Measurements from ENCODE around the gene RPL7A.
"Not testable (repeated sequence)": the region's sequence is repeated elsewhere in the genome, so short reads cannot be mapped to it uniquely, and the experiment has no call there.

The RPL7A gene

DNA sequence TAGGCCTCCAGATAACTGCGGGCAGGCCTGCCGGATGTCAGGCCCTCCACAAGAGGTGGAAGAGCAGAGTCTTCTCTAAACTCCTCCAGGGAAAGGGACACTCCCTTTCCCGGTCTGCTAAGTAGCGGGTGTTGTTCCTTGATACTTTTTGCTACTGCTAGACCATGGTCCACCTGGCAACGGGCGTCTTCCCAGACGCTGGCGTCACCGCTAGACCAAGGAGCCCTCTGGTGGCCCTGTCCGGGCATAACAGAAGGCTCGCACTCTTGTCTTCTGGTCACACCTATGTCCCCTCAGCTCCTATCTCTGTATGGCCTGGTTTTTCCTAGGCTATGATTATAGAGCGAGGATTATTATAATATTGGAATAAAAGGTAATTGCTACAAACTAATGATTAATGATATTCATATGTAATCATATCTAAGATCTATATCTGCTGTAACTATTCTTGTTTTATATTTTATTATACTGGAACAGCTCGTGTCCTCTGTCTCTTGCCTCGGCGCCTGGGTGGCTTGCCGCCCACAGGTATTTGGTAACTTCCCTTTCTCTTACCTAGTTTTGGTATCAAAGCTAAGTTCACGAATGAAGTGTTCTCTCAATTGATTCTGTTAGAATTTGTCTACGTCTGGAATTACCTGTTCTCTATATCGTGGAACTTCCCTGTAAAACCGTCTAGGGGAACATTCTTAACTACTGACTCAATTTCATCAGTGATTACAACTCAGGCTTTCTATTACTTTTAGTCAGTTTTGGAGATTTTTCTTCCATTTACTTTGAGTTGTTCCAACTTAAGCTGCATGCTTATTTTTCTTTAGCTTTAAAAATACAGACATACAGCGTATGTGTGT lies 18.5 kb upstream of the RPL7A start:
- not testable (repeated sequence) for DNase-seq

DNA sequence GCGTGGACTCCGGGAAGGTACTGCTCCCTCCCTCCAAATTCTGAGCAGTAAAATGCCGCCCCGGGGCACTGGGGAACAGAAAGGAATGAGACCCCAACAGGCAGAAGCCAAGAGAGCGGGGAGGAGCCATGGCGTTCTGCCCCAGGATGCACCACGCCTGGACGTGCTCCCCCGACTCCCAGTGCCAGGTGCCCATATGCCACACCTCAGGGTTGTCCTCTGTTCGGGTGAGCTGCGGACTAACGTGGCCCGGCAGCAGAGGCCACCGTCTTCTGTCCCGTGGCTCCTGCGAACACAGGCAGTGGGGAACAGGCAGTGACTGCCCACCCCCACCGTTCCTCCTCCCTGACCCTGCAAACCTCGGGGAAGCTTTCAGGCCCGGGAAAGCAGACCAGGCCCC lies 16.8 kb upstream of the RPL7A start:
- DNase-seq = no peak

DNA sequence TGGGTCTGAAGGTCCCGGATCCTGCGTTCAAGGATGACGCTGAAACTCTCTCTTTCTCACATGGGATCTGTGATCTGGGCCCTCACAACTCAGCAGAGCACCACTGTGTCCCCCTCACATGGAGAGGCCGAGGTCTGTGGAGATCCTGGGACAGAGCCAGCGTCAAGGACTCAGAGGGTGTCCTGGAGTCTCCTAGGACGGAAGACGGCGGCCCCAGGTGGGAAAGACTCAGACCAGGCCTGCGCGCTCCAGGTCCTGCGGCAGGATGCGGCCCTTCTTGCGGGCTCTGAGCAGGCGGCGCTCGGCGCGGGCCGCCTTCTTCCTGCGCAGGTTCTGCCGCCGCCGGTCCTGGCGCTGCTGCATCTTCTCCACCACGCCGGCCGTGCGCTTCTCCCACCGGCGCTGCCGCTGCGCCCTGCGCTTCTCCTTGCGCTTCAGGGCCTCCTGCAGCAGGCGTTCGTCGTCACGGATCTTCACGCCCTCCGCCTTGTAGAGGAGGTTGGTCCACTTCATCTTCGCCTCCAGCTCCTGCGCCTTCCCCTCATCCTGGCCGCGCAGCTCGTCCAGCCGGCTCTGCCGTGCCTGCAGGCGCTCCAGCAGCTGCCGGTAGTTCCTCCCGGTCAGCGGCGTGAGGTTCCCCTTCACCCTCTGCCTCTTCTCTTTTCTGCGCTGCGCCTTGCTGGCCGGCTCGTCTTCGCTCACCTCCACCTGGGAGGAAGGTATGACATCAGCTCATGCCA lies 16.2 kb upstream of the RPL7A start:
- DNase-seq = no peak

DNA sequence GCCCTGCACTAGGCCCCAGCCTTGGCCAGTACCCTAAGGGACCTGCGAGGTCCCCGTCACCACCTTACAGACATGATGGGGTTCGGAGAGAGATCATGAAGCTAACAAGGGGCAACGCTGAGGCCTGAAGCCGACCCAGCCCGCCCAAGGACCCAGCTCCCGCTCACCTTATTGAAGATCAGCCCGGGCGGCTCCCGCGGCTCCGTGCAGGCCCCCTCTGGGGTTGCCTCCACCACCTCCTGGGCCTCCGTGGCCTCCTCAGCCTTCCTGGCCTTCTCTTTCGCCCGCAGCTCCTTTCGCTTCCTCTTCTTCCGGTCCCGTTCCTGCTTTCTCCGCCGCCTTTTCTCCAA lies 15.7 kb upstream of the RPL7A start:
- no peak for DNase-seq

DNA sequence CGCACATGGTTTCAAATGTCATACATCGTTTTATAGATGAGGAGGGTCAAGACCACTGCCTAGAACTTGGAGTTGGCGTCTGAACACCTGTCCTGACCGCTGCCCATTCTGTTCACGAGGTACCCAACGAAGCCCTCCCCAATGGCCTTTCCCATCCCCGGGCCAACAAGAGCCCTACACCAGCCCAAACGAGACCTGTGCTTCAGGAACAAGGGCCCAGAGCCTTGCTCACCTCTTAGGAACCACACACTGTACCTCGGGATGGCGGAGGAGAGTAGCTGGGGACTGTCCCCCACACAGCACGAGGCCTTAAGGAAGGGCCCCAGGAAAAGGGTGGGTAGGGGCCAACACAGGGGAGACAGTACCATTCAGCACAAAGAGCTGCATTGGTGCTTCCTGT lies 15.0 kb upstream of the RPL7A start:
- no peak for DNase-seq

DNA sequence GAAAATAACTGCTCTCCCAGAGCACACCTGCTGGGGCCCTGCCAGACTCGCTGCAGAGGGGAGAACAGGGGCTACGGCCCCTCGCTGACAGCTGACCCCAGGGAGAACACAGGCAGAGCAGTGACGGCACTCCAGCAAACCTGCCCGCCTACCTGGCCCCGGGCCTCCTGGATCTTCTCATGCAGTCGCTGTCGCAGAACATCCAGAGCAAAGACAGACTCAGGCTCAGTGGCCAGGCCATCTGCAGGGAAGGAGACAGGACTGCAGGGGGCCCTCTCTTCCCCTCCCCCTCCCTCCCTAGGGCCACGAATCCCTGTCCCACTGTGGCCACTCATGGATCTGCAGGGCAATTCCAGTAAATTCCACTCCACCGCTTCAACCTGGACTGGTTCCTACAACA lies 14.5 kb upstream of the RPL7A start:
- no peak for DNase-seq

DNA sequence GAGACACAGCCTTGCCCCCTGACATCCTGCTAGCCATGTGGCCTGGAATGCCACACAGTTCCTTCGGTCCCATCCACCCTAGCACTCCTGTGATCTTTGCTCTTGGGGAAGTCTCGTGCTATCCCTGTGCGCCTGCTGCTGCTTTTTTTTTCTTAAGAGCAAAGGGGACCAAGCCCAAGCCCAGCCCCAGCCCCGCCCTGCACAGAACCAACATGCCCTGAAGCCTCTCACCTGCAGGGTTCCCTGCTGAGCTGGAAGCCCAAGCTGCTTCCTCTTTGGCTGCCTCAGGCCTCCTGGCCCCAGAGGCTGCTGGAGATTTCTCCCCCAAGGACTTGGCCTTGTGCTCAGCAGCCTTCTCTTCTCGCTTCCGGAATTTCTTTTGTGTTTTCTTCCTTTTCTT lies 13.9 kb upstream of the RPL7A start:
- DNase-seq = no peak

DNA sequence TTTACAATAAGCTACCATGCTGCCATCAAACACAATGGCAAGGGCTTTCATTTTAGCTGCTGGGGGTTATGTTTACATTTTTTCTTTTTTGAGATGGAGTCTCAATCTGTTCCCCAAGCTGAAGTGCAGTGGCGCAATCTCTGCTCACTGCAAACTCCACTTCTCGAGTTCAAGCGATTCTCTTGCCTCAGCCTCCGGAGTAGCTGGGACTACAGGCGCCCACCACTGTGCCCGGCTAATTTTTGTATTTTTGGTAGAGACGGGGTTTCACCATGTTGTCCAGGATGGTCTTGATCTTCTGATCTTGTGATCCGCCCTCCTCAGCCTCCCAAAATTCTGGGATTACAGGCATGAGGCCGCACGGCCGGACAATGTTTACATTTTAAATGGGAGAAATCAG lies 13.1 kb upstream of the RPL7A start:
- not testable (repeated sequence) for DNase-seq

DNA sequence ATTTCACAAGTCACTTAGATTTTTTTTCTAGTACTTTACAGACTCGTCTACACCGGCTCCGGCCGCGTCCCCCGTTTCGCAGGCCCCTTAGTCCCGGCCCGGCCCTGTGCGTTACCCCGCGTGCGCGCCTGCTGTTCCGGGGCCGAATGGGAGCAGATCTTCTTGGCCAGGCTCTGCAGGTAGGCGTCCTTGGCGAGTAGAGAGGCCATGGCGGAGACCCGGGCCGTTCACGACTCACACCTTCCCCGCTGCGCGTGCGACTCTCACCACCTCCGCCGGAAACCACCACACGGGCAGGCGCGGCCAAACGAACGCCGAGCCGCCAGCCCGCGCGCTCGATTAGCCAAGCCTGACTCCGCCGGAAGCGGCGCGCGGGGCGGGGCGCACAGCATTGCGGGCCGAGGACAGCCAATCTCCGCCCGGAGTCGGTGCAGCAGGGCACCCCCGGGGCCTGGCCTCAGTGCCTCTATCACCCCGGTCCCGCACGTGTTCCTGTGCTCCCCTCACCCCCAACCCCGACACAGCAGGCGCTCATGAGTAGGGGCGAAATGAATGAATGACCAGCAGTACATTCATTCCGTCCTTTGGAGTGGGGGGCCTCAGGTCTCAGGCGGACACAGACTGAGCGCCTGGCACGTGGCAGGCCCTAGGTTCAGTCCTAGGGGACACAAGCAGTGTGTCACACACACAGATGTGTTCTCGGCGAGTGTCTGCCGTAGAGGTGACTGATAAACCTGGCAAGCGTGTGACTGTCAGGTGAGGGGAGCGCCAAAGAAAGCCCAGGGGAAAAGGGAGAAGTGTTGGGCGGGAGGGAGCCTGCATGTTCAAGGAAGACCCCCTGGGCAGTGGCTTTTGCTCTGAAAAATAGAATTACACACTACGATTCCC lies 11.8 kb upstream of the RPL7A start, which contains the start of gene SURF6:
SURF6 (minus strand) TSS at position 265 of the 888 bp plus-strand sequence; CDS start at position 209, 56 bp downstream.
- DNase-seq = peak; percentile 95

DNA sequence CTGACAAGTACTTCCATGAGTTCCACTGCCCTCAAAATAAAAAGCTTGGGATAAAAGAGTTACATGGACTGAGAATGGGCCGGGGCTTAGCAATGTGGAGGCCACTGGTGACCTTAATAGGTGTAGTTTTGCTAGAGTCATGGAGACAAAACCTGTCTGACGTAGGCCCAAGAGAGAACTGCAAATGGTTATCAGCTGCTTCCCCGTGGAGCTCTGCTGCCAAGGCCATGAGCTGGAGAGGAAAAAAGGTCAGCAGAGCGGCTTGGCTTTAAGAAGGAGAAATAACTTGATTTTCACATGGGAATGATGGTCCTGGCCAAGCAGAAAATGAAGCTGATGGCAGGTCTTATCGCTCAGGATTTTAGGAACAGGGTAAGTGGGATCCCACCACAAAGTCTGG lies 8.4 kb upstream of the RPL7A start:
- DNase-seq = no peak

DNA sequence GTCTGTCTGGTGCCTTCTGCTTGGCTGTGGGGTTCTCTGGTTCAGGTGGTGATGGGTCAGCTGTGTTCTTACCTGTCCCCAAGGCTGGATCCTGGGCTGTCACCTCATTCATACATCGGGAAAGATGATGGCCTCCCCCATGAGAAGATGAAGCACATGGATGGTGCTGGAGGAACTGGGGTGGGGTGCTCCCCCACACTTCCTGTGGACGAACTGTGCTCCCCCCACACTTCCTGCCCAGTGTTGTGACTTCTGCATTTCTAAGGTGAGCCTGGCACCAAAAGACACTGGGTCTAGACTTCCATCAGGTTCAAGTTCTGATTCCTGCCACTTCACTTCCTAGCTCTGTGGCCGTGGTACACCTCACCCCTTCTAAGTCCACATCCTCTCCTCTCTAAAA lies 7.8 kb upstream of the RPL7A start:
- no peak for DNase-seq

DNA sequence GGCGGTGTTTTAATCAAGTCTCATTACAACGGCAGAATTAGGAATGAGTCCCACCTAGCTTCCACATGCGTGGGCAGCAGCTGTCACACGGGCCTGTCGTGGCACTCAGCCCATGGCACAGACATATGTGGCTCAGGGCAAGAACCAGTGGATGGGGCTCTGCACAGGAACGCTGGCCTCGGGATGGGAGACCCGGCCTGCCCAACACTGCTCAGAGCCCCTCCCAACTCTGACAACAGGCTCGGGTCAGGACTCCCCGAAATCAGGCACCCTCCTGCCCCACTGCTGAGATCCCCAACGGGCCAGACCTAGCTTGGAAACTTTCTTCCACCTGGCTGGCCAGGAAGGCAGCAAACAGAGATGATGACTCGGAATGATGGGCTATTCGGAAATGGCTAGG lies 7.1 kb upstream of the RPL7A start:
- no peak for DNase-seq

DNA sequence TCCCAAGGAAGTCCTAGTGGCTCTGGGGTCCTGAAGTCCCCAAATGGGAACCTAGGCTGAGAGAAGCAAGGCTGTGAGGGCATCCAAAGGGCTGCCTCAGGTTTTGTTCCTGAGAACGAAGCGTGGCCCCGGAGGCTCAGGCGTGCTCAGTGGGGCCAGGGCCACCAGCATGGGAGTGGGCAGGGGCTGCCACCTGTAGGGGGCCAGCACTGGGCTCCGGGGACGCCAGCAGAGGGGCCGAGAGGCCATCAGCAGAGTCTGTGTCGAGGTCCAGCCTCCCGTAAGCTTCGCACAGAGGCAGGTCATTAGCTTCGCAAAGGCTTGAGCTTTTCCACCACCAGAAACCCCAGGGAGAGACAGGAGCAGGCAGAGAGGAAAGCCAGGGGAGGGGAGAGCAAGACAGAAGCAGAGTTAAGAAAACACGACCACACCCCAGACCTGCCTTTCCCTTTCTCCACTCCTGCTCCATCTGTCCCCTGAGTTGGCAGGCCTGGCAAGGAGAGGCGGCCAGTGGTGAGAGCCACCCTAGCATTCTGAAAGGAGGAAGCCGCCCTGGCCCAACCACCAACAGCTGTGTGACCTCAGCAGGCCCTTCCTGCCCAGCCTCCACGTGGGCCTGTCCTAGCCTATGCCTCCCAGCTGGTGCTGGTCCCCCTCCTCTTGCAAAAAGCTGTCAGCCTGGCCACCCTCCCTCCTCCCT lies 6.5 kb upstream of the RPL7A start:
- DNase-seq = no peak

DNA sequence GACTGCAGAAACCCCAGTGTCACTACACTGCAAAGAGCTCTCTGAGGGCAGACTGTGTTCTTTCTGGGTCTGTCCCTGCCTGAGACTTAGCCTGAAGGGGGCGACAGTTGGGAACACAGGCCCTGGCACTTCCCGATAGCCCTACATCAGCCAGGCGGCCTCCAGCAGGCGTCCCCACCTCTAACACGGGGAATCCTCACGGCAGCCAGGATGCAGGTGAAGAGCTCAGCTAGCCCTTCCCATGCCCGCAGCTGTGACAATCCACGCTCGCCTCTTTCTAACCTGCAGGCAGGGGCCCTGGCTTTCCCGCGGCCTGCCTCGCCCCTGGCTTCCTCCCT lies 6.0 kb upstream of the RPL7A start:
- no peak for DNase-seq

DNA sequence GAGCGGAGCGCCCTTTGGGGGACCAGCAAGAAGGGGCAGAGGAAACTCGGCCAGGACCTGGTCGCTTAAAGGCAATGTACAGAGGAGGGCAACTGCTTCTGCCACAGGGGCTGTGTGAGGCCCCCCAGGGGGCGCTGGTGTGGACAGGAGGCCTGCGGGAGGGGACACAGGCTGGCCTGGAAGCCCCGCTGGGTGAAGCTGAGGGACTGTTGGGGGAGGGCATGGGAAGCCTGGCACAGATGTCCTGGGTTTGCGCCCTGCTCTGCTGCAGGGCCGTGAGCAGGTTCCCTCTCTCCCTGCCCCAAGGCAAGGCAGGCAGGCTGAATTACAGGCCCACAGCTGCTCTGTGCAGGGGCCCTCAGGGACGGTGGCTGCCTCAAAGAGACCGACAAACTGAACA lies 5.4 kb upstream of the RPL7A start:
- no peak for DNase-seq

DNA sequence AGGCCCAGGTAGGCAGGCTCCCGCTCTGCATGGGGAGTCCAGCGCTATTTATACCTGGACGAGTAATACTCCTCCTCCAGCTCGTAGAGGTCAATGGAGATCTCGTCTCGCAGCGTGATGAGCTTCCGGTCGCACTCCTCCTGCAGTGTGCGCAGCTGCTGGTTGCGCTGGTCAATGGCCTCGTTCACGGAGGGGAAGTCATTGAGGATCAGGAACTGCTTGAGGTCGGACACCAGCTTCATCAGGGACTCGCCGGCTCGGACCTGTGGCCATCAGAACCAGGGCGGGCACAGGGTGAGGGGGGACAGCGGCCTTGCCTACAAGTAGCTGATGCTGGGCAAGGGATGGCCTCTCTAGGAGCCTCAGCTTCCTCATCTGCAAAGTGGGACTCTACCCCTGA lies 3.9 kb upstream of the RPL7A start:
- no peak for DNase-seq

DNA sequence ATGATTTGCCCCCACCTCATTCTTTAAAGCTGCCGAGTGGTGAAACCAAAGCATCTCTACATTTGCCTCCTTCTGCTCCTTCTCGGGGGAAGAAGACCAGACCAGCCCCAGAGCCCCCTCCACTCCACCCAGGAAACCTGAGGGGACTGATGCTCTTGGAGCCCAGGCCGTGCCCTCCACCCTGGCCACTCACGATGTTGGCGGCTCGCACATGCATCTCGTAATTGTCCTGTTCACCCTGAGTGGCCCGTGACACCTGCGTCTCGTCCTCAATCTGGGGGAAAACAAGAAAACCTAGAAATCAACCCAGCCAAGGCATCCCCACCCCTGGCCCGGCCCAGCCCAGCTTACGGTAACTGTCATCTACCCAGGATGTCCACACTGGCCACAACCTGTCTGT lies 3.0 kb upstream of the RPL7A start:
- DNase-seq = no peak

DNA sequence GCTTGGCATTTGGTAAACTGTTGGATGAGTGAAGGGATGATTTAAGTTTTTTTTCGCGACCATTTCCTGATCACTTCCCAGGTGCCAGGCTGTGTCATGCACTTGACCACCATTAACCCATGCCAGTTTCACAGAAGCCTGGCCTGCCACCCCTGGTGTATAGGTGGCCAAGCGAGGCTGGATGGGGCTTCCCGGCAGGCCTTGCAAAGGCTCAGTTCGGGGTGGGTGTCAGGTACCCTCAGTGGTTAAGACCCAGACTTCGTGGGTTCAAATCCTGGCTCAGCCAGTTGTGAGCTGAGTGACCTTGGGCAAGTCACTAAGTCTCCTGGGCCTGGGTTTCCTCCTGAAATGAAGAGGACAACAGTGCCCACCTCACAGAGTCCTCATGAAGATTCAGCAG lies 2.4 kb upstream of the RPL7A start:
- DNase-seq = no peak

DNA sequence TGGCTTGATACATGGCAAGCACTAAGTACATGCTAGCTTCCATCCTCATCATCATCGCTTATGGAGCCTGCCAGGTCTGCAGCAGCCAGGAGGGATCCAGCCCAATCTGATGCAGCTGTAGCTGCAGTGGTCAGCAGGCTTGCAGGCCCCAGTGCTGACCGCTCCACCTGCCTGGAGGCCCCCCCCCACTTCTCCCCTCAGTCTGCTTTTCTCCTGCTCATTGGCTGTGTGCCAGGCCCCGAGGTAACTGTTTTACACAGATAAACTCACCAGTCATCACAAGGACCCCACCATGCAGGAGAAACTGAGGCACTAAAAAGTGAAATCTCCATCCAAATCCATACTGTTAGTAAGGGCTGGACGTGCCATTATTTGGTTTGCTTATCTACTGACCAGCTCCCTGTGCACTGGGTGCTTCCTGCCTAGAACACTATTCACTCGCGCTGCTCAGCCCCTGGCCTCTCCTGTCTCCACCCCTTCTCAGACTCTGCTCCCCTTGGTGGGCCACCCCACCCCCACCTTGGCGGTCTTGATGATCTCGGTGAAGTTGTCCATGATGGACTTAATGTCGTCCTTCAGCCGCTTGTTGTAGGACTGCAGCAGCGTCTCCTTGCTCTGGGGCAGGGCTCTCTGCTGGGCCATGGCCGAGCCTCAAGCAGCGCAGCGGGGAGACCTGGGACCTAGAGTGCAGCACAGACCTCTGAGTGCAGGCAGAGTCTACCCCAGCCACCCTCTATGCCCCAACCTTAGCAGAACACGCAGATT lies 1.8 kb upstream of the RPL7A start:
- no peak for DNase-seq

DNA sequence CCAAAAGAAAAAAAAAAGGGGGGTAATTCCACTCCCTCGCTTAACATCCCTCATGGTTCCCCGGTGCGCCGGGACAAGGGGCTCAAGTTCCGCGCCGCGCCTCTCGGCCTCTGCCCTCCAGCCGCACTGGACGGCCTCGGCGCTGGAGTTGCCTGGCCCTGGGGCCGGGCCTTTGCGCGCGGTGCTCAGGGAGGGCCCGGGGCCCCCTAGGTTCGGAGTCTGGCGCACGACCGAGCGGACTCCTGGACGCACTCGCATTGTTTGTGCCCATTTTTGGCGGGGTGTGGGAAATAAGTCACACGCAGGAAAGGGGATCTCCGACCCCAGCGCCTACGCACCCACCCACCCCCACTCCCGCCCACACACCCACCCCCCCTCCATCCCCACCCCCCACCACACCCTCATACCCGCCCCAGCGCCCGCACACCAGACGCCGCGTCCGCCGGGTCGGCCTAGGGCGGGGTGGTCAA lies 468 bp upstream of the RPL7A start:
- peak; percentile 67 for DNase-seq

DNA sequence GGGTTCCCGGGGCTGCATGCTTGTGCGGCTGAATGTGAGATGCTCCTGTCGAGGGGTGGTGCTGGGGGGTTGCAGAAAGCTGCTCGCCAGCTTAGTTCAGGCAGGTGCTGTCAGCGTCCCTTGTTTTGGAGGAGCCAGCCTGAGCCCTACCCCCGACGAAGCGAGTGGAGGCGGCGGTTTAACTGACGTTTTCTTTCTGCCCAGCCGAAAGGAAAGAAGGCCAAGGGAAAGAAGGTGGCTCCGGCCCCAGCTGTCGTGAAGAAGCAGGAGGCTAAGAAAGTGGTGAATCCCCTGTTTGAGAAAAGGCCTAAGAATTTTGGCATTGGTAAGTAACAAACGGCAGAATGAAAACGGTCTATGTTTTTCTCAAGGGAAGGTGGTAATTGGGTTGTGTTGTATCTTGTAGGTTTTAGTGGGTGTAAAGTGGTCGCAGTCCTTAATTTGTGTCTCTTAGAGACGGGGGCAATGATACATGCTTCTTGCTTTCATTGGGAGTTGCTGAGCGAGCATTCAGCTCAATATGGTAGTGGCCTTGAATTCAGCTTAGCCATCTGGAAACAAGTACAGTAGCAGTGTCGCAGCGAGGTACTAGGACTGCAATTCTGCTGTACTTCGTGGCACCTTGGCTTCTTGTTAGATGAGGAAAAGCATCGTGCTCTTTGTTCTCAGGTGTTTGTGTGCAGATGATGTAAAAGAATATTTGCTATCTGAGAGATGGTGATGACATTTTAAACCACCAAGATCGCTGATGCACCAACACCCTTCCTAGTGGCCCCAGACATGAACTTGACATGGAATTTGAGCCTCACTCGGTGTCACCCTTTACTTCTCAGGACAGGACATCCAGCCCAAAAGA lies 928 bp downstream of the RPL7A start:
- peak; percentile 14 for DNase-seq

Data from eye (tissue), 1 donor.